Sigmoid colon (tissue), 4 donors: ENCODE measurements around the gene UNC5CL.

Experiments
- CTCF ChIP-seq, 4 experiments: fragments of 450-650 bp in 3 of 4; fragments of 200-600 bp in 1 of 4; IDR thresholded peaks; one replicate each; pipeline ENCODE4 v1.5.1; 2016 to 2019; ENCODE audit warnings: antibody characterized with exemption in 4 of 4, mild to moderate bottlenecking in 3 of 4, moderate library complexity in 2 of 4
- POLR2A ChIP-seq, 2 donors: fragments of 450-650 bp; IDR thresholded peaks; one replicate each; pipeline ENCODE4 v1.6.1; 2016; ENCODE audit warnings: antibody characterized with exemption in 2 of 2, mild to moderate bottlenecking in 2 of 2, moderate library complexity in 2 of 2
- POLR2AphosphoS5 ChIP-seq, 4 donors: sonication (generic); formaldehyde crosslinking; IDR thresholded peaks; one replicate each; pipeline ENCODE4 v1.6.1; 2017; ENCODE audit warnings: antibody characterized with exemption in 4 of 4

- TF ChIP-seq POLR2AphosphoS5 (IDR thresholded peaks at IDR 0.05) = no peak
- no peak for TF ChIP-seq CTCF (IDR thresholded peaks at IDR 0.05)
- TF ChIP-seq POLR2A (IDR thresholded peaks at IDR 0.05) = no peak
These were observed 38.5 kb upstream of the UNC5CL start for GRCh38 chr6:41077536-41077935.
